KBM-7 (cell line): ENCODE measurements around the gene RCOR1.
A peak's percentile ranks its signal among the peaks of the same experiment; 100 is the strongest.
"Not testable (repeated sequence)": the region's sequence is repeated elsewhere in the genome, so short reads cannot be mapped to it uniquely, and the experiment has no call there.

Experiments used
- DNase-seq: peaks from one replicate; pipeline ENCODE4 v3.0.0-alpha.2; 2015
- in situ Hi-C: fragments of 300-500 bp; cut with MboI; formaldehyde crosslinking; loops from 2 replicates; pipeline ENCODE4 v1.14.3; 2020; ENCODE audit warnings: low sequenced_read_pairs, low pct_unique_long_range_greater_than_20kb, mixed read lengths

The RCOR1 gene

DNA sequence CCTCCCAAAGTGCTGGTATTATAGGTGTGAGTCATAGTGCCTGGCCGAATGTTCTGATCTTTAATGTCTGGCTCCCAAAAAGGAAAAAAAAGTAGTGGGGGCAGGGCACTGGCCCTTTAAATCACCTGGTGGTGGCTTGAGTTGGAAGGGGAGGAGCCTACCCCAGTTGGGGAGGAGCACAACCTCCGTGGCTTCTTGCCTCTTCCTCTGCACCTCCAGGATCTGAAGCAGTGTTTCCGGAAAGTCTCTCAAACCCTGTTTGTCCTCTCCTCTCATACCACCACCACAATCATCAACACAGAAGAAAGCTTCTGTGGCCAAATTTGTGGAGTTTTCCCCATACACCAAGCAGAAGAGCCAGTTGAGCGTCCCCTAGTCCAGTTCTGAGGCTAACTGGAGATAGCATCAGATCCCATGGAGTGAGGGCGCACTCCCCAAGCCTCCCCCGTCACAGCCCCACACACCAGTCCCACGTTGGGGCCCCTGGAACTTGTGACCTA is 24.3 kb upstream of the RCOR1 start:
- in situ Hi-C loops = no loop called here
- no peak for DNase-seq

- in situ Hi-C loops = no loop called here
- DNase-seq = no peak
These were observed 22.0 kb upstream of the RCOR1 start for GRCh38 chr14:102570334-102570995.

GRCh38 chr14:102571043-102571442 is 21.4 kb upstream of the RCOR1 start:
- no peak for DNase-seq

DNA sequence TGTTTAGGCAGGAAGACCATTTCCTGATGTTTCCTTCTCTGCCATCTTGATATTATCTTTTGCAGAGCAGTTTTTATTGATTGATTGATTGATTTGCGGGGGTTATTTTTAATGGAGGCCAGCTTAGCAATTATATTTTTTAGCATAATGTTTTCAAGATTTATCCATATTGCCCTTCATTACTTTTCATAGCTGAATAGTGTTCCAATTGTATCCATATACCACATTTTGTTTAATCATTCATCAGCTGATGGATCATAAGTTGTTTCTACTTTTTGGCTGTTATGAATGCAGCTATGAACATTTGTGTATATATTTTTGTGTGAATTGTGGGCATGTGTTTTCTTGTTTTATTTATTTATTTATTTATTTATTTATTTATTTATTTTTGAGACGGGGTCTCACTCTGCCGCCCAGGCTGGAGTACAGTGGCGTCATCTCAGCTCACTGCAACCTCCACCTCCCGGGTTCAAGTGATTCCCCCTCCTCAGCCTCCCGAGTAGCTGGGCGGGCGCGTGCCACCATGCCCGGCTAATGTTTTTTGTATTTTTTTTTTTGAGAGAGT is 20.9 kb upstream of the RCOR1 start:
- in situ Hi-C loops = no loop called here
- no peak for DNase-seq

More at GRCh38 chr14:102571043-102571442, 21.4 kb upstream of the RCOR1 start:
- in situ Hi-C loops = no loop called here

GRCh38 chr14:102573161-102573560 is 19.3 kb upstream of the RCOR1 start:
- in situ Hi-C loops, DNase-seq: not testable (repeated sequence)

GRCh38 chr14:102573591-102574046 is 18.8 kb upstream of the RCOR1 start:
- DNase-seq = peak; percentile 74
- in situ Hi-C loops = no loop called here

- in situ Hi-C loops = no loop called here
- DNase-seq = no peak
These were observed 17.9 kb upstream of the RCOR1 start for GRCh38 chr14:102574281-102575159.

DNA sequence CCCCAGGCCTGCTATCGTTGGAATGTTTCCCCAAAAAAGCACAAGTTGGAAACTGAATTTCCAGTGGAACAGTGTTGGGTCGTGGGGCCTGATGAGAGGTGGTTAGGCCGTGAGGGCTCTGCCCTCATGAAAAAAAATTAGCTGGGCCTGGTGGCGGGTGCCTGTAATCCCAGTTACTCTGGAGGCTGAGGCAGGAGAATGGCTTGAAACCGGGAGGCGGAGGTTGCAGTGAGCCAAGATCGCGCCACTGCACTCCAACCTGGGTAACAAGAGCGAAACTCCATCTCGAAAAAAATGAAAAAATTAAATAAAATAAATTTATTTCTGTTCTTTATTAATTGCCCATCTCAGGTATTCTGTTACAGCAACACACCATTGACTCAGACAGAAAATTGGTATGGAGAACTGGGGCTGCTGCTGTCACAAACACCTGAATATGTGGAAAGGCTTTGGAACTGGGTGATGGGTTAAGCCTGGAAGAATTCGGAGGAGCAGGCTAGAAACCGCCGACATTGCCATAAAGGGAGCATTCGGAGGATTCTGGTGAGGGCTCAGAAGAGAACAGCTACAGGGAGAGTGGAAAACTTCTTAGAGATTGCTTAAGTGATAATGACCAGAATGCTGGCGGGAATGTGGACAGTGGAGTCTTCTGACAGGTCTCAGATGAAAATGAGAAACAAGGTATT is 17.1 kb upstream of the RCOR1 start:
- in situ Hi-C loops = no loop called here
- no peak for DNase-seq

DNA sequence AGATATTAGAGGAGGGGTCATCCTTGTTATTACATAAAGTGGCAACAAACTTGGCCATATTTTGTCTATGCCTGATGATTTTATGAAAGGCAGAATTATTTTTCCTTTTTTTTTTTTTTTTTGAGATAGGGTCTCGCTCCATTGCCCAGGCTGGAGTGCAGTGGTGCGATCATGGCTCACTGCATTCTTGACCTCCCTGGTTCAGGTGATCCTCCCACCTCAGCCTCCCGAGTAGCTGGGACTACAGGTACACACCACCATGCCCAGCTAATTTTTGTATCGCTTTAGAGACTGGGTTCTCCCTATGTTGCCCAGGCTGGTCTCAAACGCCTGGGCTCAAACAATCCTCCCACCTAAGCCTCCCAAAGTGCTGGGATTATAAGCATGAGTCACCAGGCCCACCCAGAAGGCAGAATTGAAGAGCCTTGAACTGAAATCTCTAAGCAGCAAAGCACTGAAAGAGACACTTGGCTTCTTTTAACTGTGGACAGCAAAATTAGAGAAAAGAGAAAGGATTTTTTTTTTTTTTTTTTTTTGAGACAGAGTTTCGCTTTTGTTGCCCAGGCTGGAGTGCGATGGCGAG is 16.5 kb upstream of the RCOR1 start:
- DNase-seq, in situ Hi-C loops: not testable (repeated sequence)

DNA sequence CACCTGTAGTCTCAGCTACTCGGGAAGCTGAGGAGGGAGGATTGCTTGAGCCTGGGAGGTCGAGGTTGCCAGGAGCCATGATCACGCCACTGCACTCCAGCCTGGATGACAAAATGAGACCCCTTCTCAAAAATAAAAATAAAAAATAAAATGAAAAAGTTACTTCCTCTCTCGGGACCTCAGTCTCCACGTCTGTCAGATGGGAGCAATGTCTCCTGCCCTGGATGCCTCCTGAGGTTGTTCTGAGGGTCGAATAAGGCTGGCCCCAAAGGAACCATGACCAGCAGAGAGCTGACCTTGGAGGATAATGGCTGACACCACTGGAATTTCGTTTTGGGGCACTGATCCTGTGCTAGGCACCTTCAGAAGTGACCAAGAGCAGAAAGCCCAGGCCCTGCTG is 13.6 kb upstream of the RCOR1 start:
- in situ Hi-C loops = no loop called here
- DNase-seq = no peak

DNA sequence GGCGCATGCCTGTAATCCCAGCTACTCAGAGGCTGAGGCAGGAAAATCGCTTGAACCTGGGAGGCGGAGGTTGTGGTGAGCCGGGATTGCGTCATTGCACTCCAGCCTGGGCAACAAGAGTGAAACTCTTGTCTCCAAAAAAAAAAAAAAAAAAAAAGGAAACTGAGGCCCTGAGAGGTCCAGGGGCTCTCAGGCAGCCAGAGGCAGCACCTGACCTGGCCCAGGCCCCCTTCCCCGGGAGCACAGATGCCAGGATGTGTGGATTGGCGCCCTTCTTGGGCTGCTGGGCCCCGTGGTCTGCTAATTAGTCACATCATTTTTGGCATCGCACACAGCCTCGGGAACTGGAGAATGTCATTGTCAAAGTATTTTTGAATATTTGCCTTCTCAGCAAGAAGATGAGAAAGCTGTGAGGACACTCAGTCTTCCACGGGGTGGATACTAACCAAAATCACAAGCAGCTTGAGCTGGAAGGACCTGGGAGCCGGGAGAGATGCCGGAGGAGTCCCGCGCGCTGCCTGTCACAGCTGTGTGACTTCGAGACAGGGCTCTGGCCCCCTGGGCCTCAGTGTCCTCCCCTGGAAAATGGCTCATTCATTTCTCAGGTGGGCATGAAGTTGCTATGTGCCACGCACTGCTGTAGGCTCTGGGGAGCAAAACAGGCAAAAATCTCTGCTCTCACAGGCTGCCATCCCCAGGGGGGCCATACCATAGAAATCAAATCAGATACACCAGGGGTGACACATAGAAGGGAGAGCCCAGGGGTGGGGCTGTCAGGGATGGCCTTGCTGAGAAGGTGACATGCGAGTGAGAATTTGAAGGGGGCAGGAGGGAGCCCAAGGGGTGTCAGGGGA is 12.5 kb upstream of the RCOR1 start:
- peak; percentile 33 for DNase-seq
- in situ Hi-C loops = no loop called here

DNA sequence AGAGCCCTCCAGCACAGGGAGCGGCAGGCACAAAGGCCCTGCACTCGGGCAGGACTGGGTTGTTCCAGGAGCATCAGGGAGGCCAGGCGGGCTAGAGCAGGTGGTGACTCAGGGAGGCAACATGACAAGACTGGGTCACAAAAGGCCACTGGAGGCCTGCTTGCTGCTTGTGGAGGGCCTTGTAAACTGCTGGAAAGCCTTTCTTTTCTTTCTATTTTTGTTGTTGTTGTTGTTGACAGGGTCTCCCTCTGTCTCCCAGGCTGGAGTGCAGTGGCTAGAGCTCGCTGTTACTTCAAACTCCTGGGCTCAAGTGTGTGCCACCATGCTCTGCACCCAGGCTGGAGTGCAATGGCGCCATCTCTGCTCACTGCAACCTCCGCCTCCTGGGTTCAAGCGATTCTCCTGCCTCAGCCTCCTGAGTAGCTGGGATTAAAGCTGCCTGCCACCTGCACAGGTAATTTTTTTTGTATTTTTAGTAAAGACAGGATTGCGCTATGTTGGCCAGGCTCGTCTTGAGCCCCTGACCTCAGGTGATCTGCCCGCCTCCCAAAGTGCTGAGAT is 11.8 kb upstream of the RCOR1 start:
- no peak for DNase-seq
- in situ Hi-C loops = no loop called here

- in situ Hi-C loops = no loop called here
- no peak for DNase-seq
These were observed 11.3 kb upstream of the RCOR1 start for GRCh38 chr14:102581193-102581592.

GRCh38 chr14:102583726-102584125 is 8.7 kb upstream of the RCOR1 start:
- DNase-seq = no peak
- in situ Hi-C loops = no loop called here

DNA sequence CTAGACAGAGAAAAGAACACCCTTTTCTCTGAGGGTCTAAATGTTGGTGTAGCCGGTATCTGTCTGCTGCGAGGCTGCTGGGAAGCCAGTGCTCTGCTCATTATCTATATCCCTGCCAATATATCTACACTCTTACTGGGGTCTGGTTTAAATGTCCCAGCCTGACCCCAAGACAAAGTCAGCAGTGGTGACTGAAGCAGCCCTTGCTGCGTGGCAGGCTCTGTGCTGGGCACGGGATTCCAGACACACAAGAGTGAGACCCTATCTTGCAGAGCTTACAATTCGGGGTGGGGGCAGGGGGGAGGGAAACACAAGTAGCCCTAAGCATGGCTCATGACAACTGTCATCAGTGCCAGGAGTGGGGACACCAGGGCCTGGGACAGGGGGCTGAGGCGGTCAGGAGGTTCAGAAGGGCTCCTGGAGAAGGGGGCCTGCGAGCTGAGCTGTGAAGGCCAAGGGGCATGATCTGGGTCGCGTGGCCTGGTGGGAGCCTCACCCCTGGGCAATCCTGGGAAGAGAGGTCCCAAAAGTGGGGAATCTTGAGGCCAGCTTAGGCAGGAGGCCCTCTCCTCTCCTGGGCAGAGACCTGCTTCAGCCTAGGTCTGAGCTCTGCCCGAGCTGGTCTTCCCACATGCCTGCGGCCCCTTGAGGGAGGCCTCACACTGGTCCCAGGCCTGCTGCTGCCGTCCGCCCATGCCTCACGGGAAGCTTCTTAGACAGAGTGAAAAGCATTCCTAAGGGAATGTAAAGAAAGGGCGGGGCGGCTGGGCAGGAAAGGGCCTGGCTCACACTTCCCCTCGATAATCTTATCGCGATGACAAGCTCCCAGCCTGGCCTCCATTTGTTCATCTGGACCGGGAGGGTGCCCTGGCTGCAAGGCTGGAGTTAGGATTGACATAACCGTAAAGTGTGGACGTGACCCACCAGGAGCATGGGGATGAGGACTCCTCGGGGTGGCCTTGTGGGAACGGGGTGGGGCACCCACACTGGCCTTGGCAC is 7.3 kb upstream of the RCOR1 start:
- DNase-seq = no peak
- in situ Hi-C loops = no loop called here

GRCh38 chr14:102586420-102587104 is 5.9 kb upstream of the RCOR1 start:
- no peak for DNase-seq
- in situ Hi-C loops = no loop called here
